PFSK-1 (cell line): Measurements from ENCODE around the gene PRDX3.
A peak's percentile ranks its signal among the peaks of the same experiment; 100 is the strongest.

Source experiments
- FOXP2 ChIP-seq: optimal IDR thresholded peaks from 2 replicates; pipeline ENCODE3; 2011; ENCODE audit warnings: borderline replicate concordance, control low read depth, inconsistent platforms; ENCODE audit not compliant: insufficient read depth; ENCODE audit errors: extremely low read length, extremely low read depth
- POLR2AphosphoS5 ChIP-seq: IDR thresholded peaks from 2 replicates; pipeline ENCODE4 v1.6.1; 2012; ENCODE audit warnings: low read depth, mild to moderate bottlenecking, control low read depth, low read length, moderate library complexity
- SIN3A ChIP-seq: IDR thresholded peaks from 2 replicates; pipeline ENCODE4 v1.6.1; 2012; ENCODE audit warnings: mild to moderate bottlenecking, low read length, moderate library complexity, borderline replicate concordance; ENCODE audit not compliant: insufficient read depth
- TAF1 ChIP-seq: IDR thresholded peaks from 2 replicates; pipeline ENCODE4 v1.6.1; 2012; ENCODE audit warnings: low read length, control low read depth, borderline replicate concordance; ENCODE audit not compliant: insufficient read depth
- TF ChIP-seq, protein P1 (sequence below), 2 experiments: IDR thresholded peaks; 2 replicates each; pipeline versions ENCODE4 v1.6.1 to v1.8.0; 2011 to 2012; ENCODE audit warnings: low read depth in 2 of 2, low read length in 2 of 2, control low read depth in 1 of 2, inconsistent platforms in 1 of 2, mild to moderate bottlenecking in 1 of 2, moderate library complexity in 1 of 2; ENCODE audit not compliant: insufficient read depth in 1 of 2

The PRDX3 gene

GRCh38 chr10:119211176-119211575 is 32.6 kb upstream of the PRDX3 start:
- TF ChIP-seq FOXP2 (no peak), POLR2AphosphoS5 (no peak), TAF1 (no peak), SIN3A (no peak)
- TF ChIP-seq, protein P1, sequence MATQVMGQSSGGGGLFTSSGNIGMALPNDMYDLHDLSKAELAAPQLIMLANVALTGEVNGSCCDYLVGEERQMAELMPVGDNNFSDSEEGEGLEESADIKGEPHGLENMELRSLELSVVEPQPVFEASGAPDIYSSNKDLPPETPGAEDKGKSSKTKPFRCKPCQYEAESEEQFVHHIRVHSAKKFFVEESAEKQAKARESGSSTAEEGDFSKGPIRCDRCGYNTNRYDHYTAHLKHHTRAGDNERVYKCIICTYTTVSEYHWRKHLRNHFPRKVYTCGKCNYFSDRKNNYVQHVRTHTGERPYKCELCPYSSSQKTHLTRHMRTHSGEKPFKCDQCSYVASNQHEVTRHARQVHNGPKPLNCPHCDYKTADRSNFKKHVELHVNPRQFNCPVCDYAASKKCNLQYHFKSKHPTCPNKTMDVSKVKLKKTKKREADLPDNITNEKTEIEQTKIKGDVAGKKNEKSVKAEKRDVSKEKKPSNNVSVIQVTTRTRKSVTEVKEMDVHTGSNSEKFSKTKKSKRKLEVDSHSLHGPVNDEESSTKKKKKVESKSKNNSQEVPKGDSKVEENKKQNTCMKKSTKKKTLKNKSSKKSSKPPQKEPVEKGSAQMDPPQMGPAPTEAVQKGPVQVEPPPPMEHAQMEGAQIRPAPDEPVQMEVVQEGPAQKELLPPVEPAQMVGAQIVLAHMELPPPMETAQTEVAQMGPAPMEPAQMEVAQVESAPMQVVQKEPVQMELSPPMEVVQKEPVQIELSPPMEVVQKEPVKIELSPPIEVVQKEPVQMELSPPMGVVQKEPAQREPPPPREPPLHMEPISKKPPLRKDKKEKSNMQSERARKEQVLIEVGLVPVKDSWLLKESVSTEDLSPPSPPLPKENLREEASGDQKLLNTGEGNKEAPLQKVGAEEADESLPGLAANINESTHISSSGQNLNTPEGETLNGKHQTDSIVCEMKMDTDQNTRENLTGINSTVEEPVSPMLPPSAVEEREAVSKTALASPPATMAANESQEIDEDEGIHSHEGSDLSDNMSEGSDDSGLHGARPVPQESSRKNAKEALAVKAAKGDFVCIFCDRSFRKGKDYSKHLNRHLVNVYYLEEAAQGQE (IDR thresholded peaks at IDR 0.05; ENCODE audit: insufficient read depth in 1 of 2, low read depth in 2 of 2, low read length in 2 of 2), result no peak

DNA sequence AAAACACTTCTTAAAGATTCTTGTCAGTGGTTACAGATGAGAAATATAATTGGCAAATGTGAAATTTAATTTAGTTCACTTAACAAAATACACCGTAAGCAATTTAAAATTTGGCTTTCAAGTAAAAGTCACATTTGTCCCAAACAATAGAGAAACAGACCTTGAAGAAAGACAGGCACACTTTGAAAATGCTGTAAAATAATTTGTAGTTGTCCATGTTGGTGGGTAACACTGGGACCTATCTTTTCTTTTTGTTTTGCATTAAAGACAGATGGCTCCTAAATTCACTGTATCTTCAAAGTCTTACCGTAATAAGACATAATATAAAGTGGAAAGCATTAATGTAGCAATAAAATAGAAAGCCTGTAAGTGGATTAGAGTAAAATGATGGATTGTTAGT is 32.0 kb upstream of the PRDX3 start:
- TF ChIP-seq, protein P1 (IDR thresholded peaks at IDR 0.05; ENCODE audit: insufficient read depth in 1 of 2, low read depth in 2 of 2, low read length in 2 of 2), result no peak
- no peak for TF ChIP-seq TAF1
- TF ChIP-seq POLR2AphosphoS5, result no peak
- no peak for TF ChIP-seq SIN3A
- no peak for TF ChIP-seq FOXP2

DNA sequence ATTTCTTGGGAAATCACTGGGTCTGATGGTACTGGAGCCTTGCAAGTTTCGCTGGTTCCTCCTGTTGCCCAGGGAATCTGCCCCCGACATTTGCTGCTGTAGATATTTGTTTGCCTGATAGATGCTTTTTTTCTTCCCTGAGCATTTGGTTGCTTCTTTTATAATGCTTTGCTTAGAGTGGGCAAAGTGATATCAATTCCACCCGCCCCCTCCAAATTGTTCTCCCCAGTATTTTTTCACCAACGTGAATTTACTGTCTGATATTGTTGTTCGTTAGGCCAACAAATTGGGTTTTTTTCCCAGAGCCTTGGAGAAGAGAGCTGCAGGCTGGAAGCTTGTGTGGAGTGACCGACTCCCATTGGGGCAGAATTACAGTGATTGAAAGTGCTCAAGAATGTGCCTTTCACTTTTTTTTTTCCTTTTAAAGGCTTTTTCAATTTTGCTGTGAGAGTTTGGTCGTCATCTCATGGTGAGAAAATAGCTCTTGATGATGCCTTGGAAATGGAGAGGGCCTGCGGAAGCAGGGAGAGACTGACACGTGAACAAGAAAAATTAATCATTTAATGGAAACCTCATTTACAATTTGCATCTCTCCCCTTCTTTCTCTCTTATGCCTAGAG is 31.2 kb upstream of the PRDX3 start:
- no peak for TF ChIP-seq SIN3A
- TF ChIP-seq, protein P1 (IDR thresholded peaks at IDR 0.05; ENCODE audit: insufficient read depth in 1 of 2, low read depth in 2 of 2, low read length in 2 of 2), result no peak
- TF ChIP-seq POLR2AphosphoS5, result no peak
- no peak for TF ChIP-seq FOXP2
- no peak for TF ChIP-seq TAF1

DNA sequence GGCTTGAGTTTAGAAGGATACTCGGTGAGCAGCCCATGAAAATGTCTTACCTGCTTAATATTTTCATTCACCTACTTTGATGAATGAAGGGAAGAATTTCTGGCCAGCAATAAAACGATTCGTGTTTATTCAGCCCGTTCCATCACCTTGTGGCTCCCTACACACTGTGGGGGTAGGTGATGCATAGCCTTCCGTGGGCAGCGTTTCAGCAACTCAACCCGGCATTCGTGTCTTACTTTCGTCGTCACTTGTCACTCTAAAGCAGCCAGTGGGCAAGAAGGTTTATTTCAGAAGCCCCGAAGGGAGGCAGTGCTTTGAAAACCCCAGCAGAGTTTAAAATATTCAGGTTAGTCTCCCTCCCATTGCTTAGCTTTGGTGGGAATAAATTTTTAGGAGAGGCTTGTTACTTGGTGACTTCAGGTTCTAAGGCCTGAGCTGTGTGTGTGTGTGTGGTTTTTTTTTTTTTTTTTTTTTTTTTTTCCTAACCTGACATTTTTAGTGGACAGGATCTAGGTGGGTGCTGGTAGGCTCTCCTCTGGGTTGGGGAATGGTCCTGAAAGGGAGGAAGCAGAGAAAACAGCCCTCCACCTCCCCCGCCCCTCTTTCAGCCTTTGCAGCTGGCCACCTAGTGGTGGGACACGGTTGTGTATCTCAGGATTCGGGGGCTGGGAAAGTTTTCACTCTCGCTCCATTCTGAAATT is 30.6 kb upstream of the PRDX3 start:
- TF ChIP-seq, protein P1 (IDR thresholded peaks at IDR 0.05; ENCODE audit: insufficient read depth in 1 of 2, low read depth in 2 of 2, low read length in 2 of 2), result no peak
- peak; percentile 26 for TF ChIP-seq FOXP2
- TF ChIP-seq TAF1, result no peak
- TF ChIP-seq SIN3A, result peak; percentile 70; the same call in 1 of the 2 replicates
- no peak for TF ChIP-seq POLR2AphosphoS5
